ENCODE data around the gene CAMSAP3. TPM values are rescaled to one million over a fixed set of nuclear protein-coding genes. Genes with fewer than 3 reads are reported as not detected.

Gene CAMSAP3
- total RNA-seq, 3 donors from 2014 or later, result 5.6 to 14.2 TPM; not detected in 1

DNA sequence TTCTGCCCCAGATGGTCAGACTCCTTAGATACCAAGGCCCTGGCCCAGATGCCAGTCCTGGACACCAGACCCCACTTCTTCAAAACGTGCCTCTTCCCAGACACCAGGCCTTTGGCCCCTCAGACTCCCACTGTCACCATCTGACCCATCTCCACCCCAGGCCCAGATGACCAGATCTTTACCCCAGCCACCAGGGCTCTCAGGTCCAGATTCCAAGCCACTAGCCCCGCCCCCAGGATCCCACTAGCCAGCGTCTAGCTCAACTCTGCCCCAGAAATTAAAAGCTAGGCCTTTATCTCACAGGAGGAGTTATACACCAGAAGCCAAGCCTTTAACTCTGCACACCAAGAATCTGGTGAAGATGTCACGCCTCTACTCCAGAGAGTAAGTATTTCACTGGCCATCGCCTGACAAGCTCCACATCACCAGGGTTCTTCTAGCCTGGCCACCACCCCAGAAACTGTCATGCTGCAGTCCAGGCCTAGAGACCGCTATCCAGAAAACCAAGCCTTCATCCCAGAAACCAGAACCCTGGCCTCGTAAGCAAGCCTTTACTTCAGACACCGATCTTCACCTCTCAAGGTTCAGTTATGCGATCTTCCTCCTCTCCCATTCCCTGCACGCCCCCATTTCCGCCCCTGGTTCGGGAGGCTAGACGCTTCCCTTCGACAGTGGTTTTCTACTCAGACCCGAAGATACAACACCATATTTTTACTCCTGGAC is 33.1 kb downstream of the CAMSAP3 start:
- Histone ChIP-seq H3K4me1 (peaks cover 5 to 19% of the 10 kb centered on the region in 2 donors), H3K27me3 (no peaks in the 10 kb centered on the region), H3K4me3 (peak overlapping the region; percentile 83 to 99 (median 92)), H3K36me3 (no peaks in the 10 kb centered on the region), H3K9me3 (no peaks in the 10 kb centered on the region), H3K27ac (peak overlapping the region; percentile 89 to 95)
- TF ChIP-seq, protein P1, sequence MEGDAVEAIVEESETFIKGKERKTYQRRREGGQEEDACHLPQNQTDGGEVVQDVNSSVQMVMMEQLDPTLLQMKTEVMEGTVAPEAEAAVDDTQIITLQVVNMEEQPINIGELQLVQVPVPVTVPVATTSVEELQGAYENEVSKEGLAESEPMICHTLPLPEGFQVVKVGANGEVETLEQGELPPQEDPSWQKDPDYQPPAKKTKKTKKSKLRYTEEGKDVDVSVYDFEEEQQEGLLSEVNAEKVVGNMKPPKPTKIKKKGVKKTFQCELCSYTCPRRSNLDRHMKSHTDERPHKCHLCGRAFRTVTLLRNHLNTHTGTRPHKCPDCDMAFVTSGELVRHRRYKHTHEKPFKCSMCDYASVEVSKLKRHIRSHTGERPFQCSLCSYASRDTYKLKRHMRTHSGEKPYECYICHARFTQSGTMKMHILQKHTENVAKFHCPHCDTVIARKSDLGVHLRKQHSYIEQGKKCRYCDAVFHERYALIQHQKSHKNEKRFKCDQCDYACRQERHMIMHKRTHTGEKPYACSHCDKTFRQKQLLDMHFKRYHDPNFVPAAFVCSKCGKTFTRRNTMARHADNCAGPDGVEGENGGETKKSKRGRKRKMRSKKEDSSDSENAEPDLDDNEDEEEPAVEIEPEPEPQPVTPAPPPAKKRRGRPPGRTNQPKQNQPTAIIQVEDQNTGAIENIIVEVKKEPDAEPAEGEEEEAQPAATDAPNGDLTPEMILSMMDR (IDR thresholded peaks at IDR 0.05), result no peak
- no peak for TF ChIP-seq POLR2AphosphoS5 (IDR thresholded peaks at IDR 0.05)
- no peak for TF ChIP-seq POLR2A (IDR thresholded peaks at IDR 0.05)
- intact Hi-C loops (cut with DNase I; ENCODE audit: low total_unique reads), result no loop called here
- DNase-seq (ENCODE audit: low spot score in 2 of 2), result no peak

DNA sequence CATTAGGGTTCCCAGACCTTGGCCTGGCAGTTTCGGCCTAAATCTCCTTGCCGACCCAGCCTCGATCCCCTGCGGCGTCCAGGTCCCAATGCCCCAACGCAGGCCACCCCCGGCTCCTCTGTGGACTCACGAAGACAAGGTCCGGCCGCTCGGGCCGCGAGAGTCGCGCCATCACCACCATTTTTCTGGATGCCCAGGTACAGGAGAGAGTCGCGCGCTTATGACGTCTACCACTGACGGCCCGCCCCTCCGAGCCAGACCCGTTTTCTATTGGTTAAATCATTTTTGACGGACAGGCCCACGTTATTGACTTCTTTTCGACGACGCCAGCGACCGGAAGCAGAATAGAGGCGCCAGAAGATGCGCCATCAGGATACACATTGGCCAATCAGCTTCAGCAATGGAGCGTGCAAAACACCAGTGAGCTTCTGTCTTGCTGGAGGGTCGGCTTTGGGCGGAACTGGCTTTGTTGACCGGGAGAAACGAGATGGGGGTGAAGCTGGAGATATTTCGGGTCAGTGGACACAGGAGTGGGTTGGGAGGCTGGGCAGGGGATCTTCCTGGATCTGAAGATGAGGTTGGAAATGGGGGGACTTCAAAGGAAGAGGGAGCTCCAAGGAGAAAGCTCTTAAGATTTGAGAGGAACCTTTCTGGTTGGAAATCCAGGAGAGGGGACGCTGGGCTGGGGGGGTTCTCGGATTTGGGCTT is 33.8 kb downstream of the CAMSAP3 start, which contains the start of the genes PET100 and XAB2:
TSS of gene PET100 (plus strand) at position 447 of the 708 bp plus-strand sequence. CDS start at position 488, 41 bp downstream.
TSS of gene XAB2 (minus strand) at position 199 of the 708 bp plus-strand sequence. CDS start at position 181, 18 bp downstream.
- Histone ChIP-seq H3K4me1 (peaks cover 5 to 19% of the 10 kb centered on the region in 2 donors), H3K9me3 (no peaks in the 10 kb centered on the region), H3K27ac (peak within 1 kb of the TSS; percentile 89 to 95), H3K36me3 (no peaks in the 10 kb centered on the region), H3K4me3 (peak within 1 kb of the TSS; percentile 83 to 99 (median 92)), H3K27me3 (no peaks in the 10 kb centered on the region)
- TF ChIP-seq, protein P1 (IDR thresholded peaks at IDR 0.05), result no peak
- TF ChIP-seq POLR2A (IDR thresholded peaks at IDR 0.05) (peak; percentile 35), POLR2AphosphoS5 (IDR thresholded peaks at IDR 0.05) (peak; percentile 85 to 97 (median 87))
- DNase-seq (ENCODE audit: low spot score in 2 of 2), result peak; percentile 96 to 99
- intact Hi-C loops (cut with DNase I; ENCODE audit: low total_unique reads), result no loop called here

DNA sequence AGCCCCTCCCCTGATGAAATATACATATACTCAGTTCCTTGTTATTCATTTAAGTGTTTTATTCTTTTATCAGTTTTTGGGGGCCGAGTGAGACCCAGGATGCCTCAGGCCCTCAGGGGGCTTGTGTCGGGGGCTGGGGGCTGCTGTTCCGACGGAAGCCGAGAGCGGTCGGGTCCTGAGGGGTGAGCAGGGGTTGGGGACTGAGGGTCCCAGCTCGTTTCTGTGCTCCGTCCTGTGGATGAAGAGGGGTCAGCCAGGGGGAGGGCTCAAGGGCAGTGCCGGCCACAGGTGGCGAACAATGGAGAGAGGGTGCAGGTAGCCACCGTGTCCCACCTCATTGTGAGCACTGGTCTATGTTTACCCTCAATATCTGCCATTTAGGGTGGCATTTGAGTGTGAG is 35.9 kb downstream of the CAMSAP3 start:
- TF ChIP-seq, protein P1 (IDR thresholded peaks at IDR 0.05), result no peak
- no peak for TF ChIP-seq POLR2AphosphoS5 (IDR thresholded peaks at IDR 0.05)
- H3K36me3 ChIP-seq, result no peaks in the 10 kb centered on the region
- no peak overlapping the region for H3K27ac ChIP-seq
- no peak overlapping the region for H3K4me3 ChIP-seq
- H3K27me3 ChIP-seq, result no peaks in the 10 kb centered on the region
- DNase-seq (ENCODE audit: low spot score in 2 of 2), result no peak
- H3K4me1 ChIP-seq, result peaks cover 5 to 19% of the 10 kb centered on the region in 2 donors
- H3K9me3 ChIP-seq, result no peaks in the 10 kb centered on the region
- intact Hi-C loops (cut with DNase I; ENCODE audit: low total_unique reads), result no loop called here

DNA sequence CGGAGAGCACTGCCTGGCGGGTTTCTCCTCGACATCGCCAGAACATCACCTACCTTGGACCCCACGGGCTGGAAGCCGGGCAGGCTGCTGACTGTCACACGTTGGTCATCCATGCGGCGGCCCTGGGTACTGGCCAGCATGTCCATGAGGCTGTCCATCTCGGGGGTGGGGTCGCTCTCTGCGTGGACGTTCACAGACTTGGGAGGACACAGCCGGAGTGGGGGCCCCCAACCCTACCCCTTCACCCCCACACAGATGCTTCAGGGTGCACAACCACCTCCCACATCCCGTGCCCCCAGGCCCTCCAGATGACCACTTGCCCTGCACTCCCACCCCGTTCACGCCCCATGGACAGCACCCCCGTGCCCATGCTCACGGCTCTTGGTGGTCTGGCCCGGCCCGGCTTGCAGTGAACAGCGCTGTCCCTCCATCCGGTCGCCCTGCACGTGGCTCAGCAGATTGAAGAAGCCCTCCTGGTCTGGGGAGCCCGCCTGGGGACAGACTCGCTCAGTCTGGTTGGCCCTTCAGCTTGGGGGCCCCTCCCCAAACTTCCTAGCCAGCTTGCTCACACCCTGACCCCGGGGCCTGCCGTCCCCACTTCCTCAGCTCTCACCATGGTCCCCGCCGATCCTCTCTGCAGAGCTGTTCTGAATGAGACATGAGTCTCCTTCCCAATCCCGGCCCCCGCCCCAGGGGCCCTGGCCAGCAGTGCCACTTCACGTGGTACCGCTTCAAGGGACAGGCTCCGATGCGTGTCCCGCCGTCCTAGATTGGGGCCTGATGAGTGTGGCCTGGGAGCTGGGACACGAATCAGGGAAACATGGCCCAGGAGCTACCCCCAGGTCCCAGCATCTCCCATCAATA is 36.9 kb downstream of the CAMSAP3 start:
- TF ChIP-seq POLR2AphosphoS5 (IDR thresholded peaks at IDR 0.05), result no peak
- Histone ChIP-seq H3K36me3 (no peaks in the 10 kb centered on the region), H3K27ac (no peak overlapping the region), H3K9me3 (no peaks in the 10 kb centered on the region), H3K27me3 (no peaks in the 10 kb centered on the region), H3K4me1 (peaks cover 5 to 19% of the 10 kb centered on the region in 2 donors), H3K4me3 (no peak overlapping the region)
- intact Hi-C loops (cut with DNase I; ENCODE audit: low total_unique reads), result no loop called here
- DNase-seq (ENCODE audit: low spot score in 2 of 2), result no peak

DNA sequence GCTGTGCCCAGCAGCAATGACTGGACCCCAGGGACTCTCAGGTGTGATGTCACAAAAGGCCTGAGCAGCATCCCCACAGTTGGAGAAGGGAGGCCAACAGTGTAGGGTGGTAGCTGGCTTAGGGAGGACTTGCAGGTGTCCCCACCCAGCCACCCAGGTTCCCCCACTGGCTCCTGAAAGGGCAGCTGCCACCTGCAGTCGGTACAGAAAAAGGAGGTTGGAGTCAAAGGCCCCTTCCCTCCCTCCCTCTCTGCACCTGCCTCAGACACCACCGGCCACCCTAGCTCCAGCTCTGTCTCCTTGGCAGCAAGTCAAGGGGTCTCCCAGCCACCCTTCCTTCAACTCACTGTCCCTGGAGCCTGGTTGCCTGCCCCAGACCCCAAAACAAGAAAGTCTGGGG is 38.0 kb downstream of the CAMSAP3 start, which contains the start of gene PCP2:
TSS of gene PCP2 (minus strand) at position 22 of the 400 bp plus-strand sequence. CDS start 262 bp downstream, outside the sequence.
- no peaks in the 10 kb centered on the region for H3K27me3 ChIP-seq
- no peak within 1 kb of the TSS for H3K27ac ChIP-seq
- H3K9me3 ChIP-seq, result no peaks in the 10 kb centered on the region
- intact Hi-C loops (cut with DNase I; ENCODE audit: low total_unique reads), result no loop called here
- no peaks in the 10 kb centered on the region for H3K36me3 ChIP-seq
- no peak for DNase-seq (ENCODE audit: low spot score in 2 of 2)
- TF ChIP-seq POLR2A (IDR thresholded peaks at IDR 0.05) (no peak), POLR2AphosphoS5 (IDR thresholded peaks at IDR 0.05) (no peak)
- TF ChIP-seq, protein P1 (IDR thresholded peaks at IDR 0.05), result no peak
- no peak within 1 kb of the TSS for H3K4me3 ChIP-seq
- peaks cover 5 to 8% of the 10 kb centered on the region in 2 donors for H3K4me1 ChIP-seq
